Dermis microvascular lymphatic vessel endothelial cell (primary cell): ENCODE measurements around the gene KRTAP12-2. TPM values are rescaled to one million over a fixed set of nuclear protein-coding genes. Genes with fewer than 3 reads are reported as not detected.
"Not testable (repeated sequence)": the region's sequence is repeated elsewhere in the genome, so short reads cannot be mapped to it uniquely, and the experiment has no call there.

Experiments
- DNase-seq, 2 donors: peaks; one replicate each; pipeline versions ENCODE4 v3.0.0 to v3.0.0-alpha.2; 2010; ENCODE audit warnings: low read depth in 2 of 2
- total RNA-seq: library from RNA; depleted of rRNA; stranded (reverse); fragments of >200 nt; gene quantifications from 2 replicates; pipeline ENCODE4 v1.2.1, GENCODE V29; 2014

The KRTAP12-2 gene
- total RNA-seq, 1 donor from 2014 or later, result not detected

DNA sequence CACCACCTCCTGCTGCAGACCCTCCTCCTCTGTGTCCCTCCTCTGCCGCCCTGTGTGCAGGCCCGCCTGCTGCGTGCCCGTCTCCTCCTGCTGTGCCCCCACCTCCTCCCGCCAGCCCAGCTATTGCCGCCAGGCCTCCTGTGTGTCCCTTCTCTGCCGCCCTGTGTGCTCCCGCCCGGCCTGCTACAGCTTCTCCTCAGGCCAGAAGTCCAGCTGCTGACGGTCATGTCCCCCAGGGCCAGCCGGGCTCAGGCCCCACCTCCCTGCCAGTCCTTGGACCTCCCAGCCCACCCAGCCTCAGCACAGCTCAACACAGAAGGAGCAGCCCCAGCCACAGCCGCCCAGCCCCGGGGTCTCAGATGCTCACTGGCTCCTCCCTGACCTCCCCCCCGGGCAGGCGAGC, 38.9 kb downstream of the KRTAP12-2 start:
- DNase-seq, result not testable (repeated sequence)

DNA sequence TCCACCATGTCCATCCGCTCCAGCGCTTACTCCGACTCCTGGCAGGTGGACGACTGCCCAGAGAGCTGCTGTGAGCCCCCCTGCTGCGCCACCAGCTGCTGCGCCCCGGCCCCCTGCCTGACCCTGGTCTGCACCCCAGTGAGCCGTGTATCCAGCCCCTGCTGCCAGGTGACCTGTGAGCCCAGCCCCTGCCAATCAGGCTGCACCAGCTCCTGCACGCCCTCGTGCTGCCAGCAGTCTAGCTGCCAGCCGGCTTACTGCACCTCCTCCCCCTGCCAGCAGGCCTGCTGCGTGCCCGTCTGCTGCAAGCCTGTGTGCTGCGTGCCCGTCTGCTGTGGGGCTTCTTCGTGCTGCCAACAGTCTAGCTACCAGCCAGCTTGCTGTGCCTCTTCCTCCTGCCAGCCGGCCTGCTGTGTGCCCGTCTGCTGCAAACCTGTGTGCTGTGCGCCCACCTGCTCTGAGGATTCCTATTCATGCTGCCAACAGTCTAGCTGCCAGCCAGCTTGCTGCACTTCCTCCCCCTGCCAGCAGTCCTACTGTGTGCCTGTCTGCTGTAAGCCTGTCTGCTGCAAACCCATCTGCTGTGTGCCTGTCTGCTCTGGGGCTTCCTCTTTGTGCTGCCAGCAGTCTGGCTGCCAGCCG, 39.4 kb downstream of the KRTAP12-2 start:
- not testable (repeated sequence) for DNase-seq

DNA sequence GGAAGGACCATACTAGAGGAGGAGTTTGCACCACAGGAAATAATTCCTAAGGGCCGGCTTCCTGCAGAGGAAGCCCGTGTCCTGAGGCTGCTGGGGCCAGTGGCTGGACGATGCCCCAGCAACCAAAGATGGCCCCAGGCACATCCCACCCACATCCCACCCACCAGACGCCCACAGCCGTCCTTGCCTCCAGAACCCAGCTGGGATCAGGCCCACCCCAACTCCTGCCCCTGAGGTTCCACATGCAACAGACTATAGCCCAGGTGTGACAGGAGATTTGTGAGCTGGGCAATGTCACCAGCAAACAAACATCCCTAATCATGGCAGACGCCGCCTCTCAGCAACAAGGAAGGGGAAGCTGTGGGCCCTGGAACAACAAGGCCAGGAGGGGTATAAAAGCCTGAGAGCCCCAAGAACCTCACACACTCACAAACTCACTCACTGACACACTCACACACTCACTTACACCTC, 40.0 kb downstream of the KRTAP12-2 start, which contains the start of gene KRTAP10-9:
Gene KRTAP10-9, plus strand, starts transcription at position 421 of the 471 bp plus-strand sequence. CDS start 79 bp downstream, outside the sequence.
- no peak for DNase-seq

DNA sequence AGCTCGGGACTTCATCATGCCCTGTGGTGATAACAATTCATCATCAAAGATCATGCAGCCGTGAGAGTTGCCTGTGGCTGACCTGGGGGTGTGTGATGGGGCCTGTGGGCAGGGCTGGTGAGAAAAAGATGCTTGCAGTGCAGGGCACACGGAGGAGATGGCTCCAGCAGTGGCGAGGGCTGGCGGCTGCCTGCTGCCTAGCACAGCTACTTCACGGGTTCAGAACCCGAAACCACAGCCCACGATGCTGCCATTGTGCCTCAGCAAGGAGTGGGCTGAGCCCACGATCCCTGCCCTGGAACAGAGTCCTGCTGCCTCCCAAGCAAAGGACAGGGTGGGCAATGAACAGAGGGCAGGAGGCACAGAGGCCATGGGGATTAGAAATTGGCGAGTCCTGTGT, 40.5 kb downstream of the KRTAP12-2 start:
- no peak for DNase-seq

DNA sequence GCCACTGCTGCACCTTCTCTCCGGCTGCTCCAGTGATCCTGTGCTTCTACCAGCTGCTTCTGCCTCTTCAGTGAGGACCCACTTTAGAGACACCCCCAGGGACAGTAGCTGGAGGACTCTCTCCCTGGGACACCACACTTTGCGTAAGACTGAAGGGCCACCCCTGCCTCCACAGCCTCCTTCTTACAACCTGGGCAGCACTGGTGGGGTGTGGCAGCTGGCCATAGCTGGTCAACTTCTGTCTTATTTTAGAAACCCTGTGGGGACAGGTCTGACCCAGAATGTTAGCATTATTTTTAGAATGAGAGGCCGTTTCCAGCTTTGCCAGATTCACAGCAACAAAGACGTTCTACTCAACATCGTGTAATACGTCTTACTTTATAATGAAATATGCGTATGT, 41.0 kb downstream of the KRTAP12-2 start:
- no peak for DNase-seq

DNA sequence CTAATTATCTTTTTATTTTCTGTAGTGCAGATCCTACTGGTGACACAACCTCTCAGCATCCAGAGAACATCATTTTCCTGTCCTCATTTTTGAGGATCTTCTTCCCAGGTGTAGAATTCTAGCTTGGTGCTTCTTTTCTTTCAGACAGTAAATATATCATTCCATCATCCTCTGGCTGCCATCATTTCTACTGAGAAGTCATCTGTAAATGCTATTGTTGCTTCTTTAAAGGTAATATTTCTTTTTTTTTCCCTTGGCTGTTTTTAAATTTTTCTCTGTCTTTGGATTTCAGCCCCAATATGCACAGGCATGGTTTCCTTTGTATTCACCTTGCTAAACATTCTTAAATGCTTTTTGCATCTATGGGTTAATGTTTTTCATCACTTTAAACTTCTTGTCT, 43.2 kb downstream of the KRTAP12-2 start:
- DNase-seq, result no peak

DNA sequence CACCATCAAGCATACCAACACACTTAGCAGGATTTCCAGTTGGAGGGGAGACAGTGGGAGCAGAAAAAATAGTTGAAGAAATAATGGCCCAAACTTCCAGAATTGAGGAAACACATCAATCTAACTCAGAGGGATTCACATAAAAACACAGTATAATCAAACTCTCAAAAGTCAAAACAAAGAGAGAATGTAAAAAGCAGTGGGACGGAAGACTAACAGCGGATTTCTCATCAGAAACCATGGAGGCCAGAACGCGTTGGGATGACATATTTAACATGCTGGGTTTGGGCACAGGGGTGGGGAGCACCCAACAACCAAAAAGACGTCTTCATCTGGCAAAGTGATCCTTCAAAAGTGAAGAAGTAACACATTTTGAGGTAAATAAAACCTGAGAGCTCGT, 46.8 kb downstream of the KRTAP12-2 start:
- DNase-seq, result no peak

DNA sequence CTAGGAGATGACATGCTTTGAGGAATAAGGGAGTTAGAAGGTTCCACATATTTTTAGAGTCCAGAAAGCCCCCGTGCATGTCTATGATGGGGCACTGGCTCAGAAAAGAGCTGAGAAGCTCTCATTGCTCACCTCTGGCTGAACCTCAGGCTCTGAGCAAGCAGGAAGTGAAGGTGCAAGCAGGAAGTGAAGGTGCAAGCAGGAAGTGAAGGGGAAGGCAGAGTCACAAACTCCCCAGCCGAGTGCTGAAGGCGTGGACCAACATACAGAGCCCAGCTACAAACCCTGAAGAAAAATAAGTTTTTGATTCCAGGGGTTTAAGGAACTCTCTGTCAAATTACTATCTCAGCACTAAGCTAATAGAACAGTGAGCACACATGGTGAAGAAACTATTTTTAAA, 47.8 kb downstream of the KRTAP12-2 start:
- DNase-seq, result peak in 1 of 2 donors; percentile 2

DNA sequence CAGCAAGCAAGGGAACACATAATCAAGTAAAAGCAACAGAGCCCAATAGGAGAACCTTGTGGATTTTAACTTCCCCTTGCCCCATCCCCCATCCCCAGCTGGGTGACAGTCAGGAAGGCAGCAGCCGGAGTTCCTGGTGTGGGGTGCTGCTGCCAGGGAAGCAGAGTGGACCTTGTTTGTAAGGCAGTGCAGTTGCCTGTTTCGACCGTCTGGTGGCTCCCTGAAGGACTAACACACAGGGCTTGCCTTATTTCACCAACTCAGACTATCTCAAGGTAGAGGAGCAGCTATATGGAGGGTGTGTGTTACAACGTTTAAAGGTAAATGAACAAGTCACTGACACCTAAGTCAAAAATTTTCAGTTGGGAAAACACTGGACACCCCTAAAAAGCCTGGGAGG, 48.2 kb downstream of the KRTAP12-2 start:
- DNase-seq, result peak; percentile 6 to 55

DNA sequence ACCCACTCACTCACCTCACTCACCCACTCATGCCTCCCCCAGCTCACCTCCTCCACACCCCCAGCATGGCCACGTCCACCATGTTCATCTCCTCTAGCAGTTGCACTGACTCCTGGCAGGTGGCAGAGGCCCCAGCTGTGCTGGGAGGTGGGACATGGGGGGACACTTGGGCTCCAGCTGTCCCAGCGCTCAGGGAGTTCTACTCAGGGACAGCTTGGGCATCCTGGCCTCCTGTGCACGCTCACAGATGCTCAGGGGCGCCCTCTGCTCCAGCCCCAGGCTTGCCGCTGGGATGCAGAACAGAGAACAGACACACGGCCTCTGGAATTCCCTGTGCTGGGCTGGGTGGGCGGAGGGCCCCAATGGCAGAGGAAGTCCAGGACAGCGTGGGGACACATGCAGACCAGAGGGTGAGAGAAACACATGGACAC, 49.6 kb downstream of the KRTAP12-2 start:
- DNase-seq, result no peak

DNA sequence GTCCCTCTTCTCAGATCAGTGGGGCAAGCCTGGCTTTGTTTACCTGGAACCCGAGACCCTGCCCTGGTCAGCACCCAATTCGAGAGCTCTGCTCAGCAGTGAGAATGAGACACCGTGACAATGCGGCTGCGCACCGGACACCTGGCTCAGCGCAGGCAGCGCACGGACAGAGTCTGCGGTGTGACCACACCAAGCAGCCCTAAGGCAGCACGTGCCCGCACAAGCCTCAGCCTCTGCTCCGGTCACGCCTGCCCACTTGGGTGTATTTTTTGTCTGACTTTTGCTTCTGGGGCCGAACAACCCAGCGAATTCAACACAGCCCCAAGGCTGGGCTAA, 50.2 kb downstream of the KRTAP12-2 start:
- no peak for DNase-seq

Other genes starting within 250 kb of the KRTAP12-2 start
- 0.77 and 1.8 TPM in 2 replicates for gene LRRC3, start 211.4 kb downstream of the KRTAP12-2 start, total RNA-seq
- not detected in 2 replicates for gene KRTAP10-1, start 126.7 kb downstream of the KRTAP12-2 start, total RNA-seq
- not detected in 2 replicates for gene KRTAP10-2, start 115.4 kb downstream of the KRTAP12-2 start, total RNA-seq
- not detected in 2 replicates for gene KRTAP10-3, start 108.1 kb downstream of the KRTAP12-2 start, total RNA-seq
- not detected in 2 replicates for gene KRTAP10-4, start 93.2 kb downstream of the KRTAP12-2 start, total RNA-seq
- not detected in 2 replicates for gene KRTAP10-5, start 86.3 kb downstream of the KRTAP12-2 start, total RNA-seq
- gene KRTAP10-6, start 74.4 kb downstream of the KRTAP12-2 start, total RNA-seq, result not detected in 2 replicates
- not detected in 2 replicates for gene KRTAP10-7, start 66.3 kb downstream of the KRTAP12-2 start, total RNA-seq
- not detected in 2 replicates for gene KRTAP10-8, start 54.8 kb downstream of the KRTAP12-2 start, total RNA-seq
- not detected in 2 replicates for gene KRTAP10-9, start 39.8 kb downstream of the KRTAP12-2 start, total RNA-seq
- gene KRTAP10-10, start 29.6 kb downstream of the KRTAP12-2 start, total RNA-seq, result not detected in 2 replicates
- not detected in 2 replicates for gene KRTAP10-11, start 20.5 kb downstream of the KRTAP12-2 start, total RNA-seq
- gene KRTAP12-4, start 12.3 kb downstream of the KRTAP12-2 start, total RNA-seq, result not detected in 2 replicates
- gene KRTAP12-3, start 9.0 kb downstream of the KRTAP12-2 start, total RNA-seq, result not detected in 2 replicates
- gene KRTAP12-1, start 15.2 kb upstream of the KRTAP12-2 start, total RNA-seq, result not detected in 2 replicates
- gene KRTAP10-12, start 30.2 kb upstream of the KRTAP12-2 start, total RNA-seq, result not detected in 2 replicates
- gene TSPEAR, start 44.6 kb upstream of the KRTAP12-2 start, total RNA-seq, result 0.13 TPM in 2 replicates
- gene UBE2G2, start 134.9 kb upstream of the KRTAP12-2 start, total RNA-seq, result 65.0 and 106 TPM in 2 replicates
- 72.7 and 86.4 TPM in 2 replicates for gene SUMO3, start 151.1 kb upstream of the KRTAP12-2 start, total RNA-seq
- 256 and 343 TPM in 2 replicates for gene PTTG1IP, start 206.8 kb upstream of the KRTAP12-2 start, total RNA-seq